MM.1S (cell line): ENCODE results near the gene TTI1.

ENCODE experiments used
- DNase-seq: peaks from one replicate; pipeline ENCODE4 v3.0.0-alpha.2; 2015
- H2AFZ ChIP-seq: fragments of 300-600 bp; sonication (generic); 2 replicates; pipeline ENCODE4 v1.6.0; 2016; ENCODE audit warnings: antibody characterized with exemption, low read length
- H3F3A ChIP-seq: fragments of 300-600 bp; sonication (generic); 2 replicates; pipeline ENCODE4 v1.6.1; 2016; ENCODE audit warnings: mild to moderate bottlenecking, antibody characterized with exemption, low read length, moderate library complexity, mixed read lengths; ENCODE audit not compliant: insufficient read depth
- H3K27ac ChIP-seq: fragments of 300-600 bp; sonication (generic); 2 replicates; pipeline ENCODE4 v1.5.1; 2016; ENCODE audit warnings: mild to moderate bottlenecking, low read length
- H3K27me3 ChIP-seq: fragments of 300-600 bp; sonication (generic); replicated peaks from 2 replicates; pipeline ENCODE4 v1.6.0; 2016; ENCODE audit warnings: low read length; ENCODE audit not compliant: insufficient read depth
- H3K36me3 ChIP-seq: fragments of 300-600 bp; sonication (generic); replicated peaks from 2 replicates; pipeline ENCODE4 v1.6.1; 2016; ENCODE audit warnings: mild to moderate bottlenecking, low read length, mixed read lengths; ENCODE audit not compliant: insufficient read depth
- H3K4me1 ChIP-seq: fragments of 300-600 bp; sonication (generic); 2 replicates; pipeline ENCODE4 v1.6.1; 2016; ENCODE audit warnings: low read length, mixed read lengths
- H3K4me2 ChIP-seq: fragments of 300-600 bp; sonication (generic); 2 replicates; pipeline ENCODE4 v1.6.0; 2016; ENCODE audit warnings: low read depth, low read length
- H3K4me3 ChIP-seq: fragments of 300-600 bp; sonication (generic); 2 replicates; pipeline ENCODE4 v1.5.1; 2016; ENCODE audit warnings: low read length, mixed read lengths
- H3K79me2 ChIP-seq: fragments of 300-600 bp; sonication (generic); 2 replicates; pipeline ENCODE4 v1.6.1; 2016; ENCODE audit warnings: mixed run types, low read length, mixed read lengths
- H3K9ac ChIP-seq: fragments of 300-600 bp; sonication (generic); 2 replicates; pipeline ENCODE4 v1.6.1; 2016; ENCODE audit warnings: low read length, mixed read lengths
- H3K9me2 ChIP-seq: fragments of 300-600 bp; sonication (generic); replicated peaks from 2 replicates; pipeline ENCODE4 v1.6.1; 2016; ENCODE audit warnings: mild to moderate bottlenecking, low read length, mixed read lengths; ENCODE audit not compliant: insufficient read depth
- H3K9me3 ChIP-seq: fragments of 300-600 bp; sonication (generic); replicated peaks from 2 replicates; pipeline ENCODE4 v1.6.1; 2016; ENCODE audit warnings: mild to moderate bottlenecking, low read length, mixed read lengths; ENCODE audit not compliant: insufficient read depth
- H4K20me1 ChIP-seq: fragments of 300-600 bp; sonication (generic); 2 replicates; pipeline ENCODE4 v1.6.1; 2016; ENCODE audit warnings: mild to moderate bottlenecking, low read length, moderate library complexity, mixed read lengths; ENCODE audit not compliant: insufficient read depth
- EZH2 ChIP-seq: fragments of 300-600 bp; sonication (generic); optimal IDR thresholded peaks from 2 replicates; pipeline ENCODE3; 2017; ENCODE audit warnings: low read depth, mild to moderate bottlenecking, antibody characterized with exemption, low read length, mixed read lengths
- EZH2phosphoT487 ChIP-seq: fragments of 300-600 bp; sonication (generic); IDR thresholded peaks from 2 replicates; pipeline ENCODE4 v1.6.1; 2018; ENCODE audit warnings: antibody characterized with exemption, low read length
- TF ChIP-seq, protein P1 (sequence below): fragments of 300-600 bp; sonication (generic); IDR thresholded peaks from 2 replicates; pipeline ENCODE4 v1.5.1; 2016; ENCODE audit warnings: antibody characterized with exemption, low read length, mixed read lengths

Gene TTI1

DNA sequence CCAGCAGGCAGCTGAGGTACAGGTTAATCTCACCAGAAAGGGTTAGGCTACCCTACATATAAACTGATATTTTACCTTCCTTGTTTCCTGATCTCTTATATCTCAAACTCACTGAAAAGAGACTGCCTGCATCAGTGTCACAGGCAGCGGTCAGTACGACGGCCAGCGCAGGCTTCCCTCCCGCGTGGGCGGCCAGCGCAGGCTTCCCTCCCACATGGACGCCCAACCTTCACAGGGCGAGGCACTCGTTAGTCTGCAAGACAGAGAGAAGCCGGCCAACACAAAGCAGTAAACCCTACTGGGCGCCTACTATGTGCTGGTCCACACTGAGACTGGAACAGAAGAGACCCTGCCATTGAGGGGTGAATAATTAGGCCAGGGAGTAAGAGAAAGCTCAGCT lies 33.0 kb downstream of the TTI1 start:
- Histone ChIP-seq H3K79me2 (no peaks in the 10 kb centered on the region), H3K9me3 (no peaks in the 10 kb centered on the region), H3K27me3 (no peaks in the 10 kb centered on the region), H3F3A (no peaks in the 10 kb centered on the region; the same call in 1 of the 2 replicates), H3K4me1 (no peaks in the 10 kb centered on the region), H3K4me3 (no peak overlapping the region), H2AFZ (no peak overlapping the region), H4K20me1 (no peaks in the 10 kb centered on the region), H3K27ac (no peak overlapping the region), H3K36me3 (peaks cover 5% of the 10 kb centered on the region; the same call in 1 of the 2 replicates), H3K4me2 (no peak overlapping the region), H3K9me2 (no peaks in the 10 kb centered on the region), H3K9ac (no peak overlapping the region)
- TF ChIP-seq, protein P1, sequence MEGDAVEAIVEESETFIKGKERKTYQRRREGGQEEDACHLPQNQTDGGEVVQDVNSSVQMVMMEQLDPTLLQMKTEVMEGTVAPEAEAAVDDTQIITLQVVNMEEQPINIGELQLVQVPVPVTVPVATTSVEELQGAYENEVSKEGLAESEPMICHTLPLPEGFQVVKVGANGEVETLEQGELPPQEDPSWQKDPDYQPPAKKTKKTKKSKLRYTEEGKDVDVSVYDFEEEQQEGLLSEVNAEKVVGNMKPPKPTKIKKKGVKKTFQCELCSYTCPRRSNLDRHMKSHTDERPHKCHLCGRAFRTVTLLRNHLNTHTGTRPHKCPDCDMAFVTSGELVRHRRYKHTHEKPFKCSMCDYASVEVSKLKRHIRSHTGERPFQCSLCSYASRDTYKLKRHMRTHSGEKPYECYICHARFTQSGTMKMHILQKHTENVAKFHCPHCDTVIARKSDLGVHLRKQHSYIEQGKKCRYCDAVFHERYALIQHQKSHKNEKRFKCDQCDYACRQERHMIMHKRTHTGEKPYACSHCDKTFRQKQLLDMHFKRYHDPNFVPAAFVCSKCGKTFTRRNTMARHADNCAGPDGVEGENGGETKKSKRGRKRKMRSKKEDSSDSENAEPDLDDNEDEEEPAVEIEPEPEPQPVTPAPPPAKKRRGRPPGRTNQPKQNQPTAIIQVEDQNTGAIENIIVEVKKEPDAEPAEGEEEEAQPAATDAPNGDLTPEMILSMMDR = no peak
- TF ChIP-seq EZH2phosphoT487 (no peak), EZH2 (no peak)
- no peak for DNase-seq

DNA sequence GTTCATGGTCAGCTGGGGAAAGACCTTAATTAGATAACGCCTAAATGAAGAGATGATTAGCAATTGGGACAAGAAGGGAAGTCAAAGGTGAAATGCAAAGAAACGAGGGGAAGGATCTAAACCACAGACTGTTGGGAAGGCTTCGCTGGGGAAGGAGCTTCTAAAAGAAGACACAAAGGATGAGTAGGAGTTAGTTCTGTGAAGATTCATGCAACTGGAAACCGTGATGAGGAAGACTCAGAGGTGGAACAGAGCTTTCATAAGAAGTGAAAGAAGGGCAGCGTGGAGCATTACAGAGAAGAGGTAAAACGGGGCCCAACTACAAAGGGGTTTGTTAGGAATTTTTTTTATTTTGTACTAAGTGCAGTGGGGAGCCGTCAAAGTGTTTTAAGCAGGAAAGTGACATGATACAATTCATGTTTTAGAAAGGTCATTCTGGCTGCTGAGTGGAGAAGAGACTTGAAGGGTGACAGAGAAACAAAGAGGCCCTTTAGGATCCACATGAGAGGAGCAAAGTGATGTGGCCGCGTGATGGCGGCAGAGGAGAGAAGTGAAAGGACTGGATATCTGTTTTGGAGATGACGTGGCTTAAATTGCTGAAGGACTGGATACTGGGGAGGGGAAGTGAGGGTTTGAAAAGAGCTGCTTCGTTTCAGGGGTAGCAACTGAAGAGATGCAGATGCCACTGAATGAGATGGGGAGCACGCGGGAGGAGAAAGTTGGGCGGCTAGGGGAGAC lies 33.6 kb downstream of the TTI1 start:
- H3K27ac ChIP-seq = no peak overlapping the region
- no peaks in the 10 kb centered on the region for H3K4me1 ChIP-seq
- H3K27me3 ChIP-seq = no peaks in the 10 kb centered on the region
- H3K36me3 ChIP-seq = peaks cover 5% of the 10 kb centered on the region; the same call in 1 of the 2 replicates
- no peaks in the 10 kb centered on the region for H4K20me1 ChIP-seq
- no peak overlapping the region for H3K9ac ChIP-seq
- no peak overlapping the region for H3K4me3 ChIP-seq
- H2AFZ ChIP-seq = no peak overlapping the region
- no peaks in the 10 kb centered on the region; the same call in 1 of the 2 replicates for H3F3A ChIP-seq
- DNase-seq = no peak
- no peaks in the 10 kb centered on the region for H3K9me2 ChIP-seq
- H3K4me2 ChIP-seq = no peak overlapping the region
- H3K9me3 ChIP-seq = no peaks in the 10 kb centered on the region
- TF ChIP-seq EZH2 (no peak), EZH2phosphoT487 (no peak)
- TF ChIP-seq, protein P1 = no peak
- no peaks in the 10 kb centered on the region for H3K79me2 ChIP-seq

- no peak for DNase-seq
- Histone ChIP-seq H4K20me1 (no peaks in the 10 kb centered on the region), H3K27ac (no peak overlapping the region), H3K36me3 (peaks cover 5% of the 10 kb centered on the region; the same call in 1 of the 2 replicates), H3K4me2 (no peak overlapping the region), H3F3A (no peaks in the 10 kb centered on the region; the same call in 1 of the 2 replicates), H3K9me3 (no peaks in the 10 kb centered on the region), H3K4me1 (peaks cover 4% of the 10 kb centered on the region), H3K27me3 (no peaks in the 10 kb centered on the region), H3K9ac (no peak overlapping the region), H3K9me2 (no peaks in the 10 kb centered on the region), H2AFZ (no peak overlapping the region), H3K79me2 (no peaks in the 10 kb centered on the region), H3K4me3 (no peak overlapping the region)
- TF ChIP-seq, protein P1 = no peak
- no peak for TF ChIP-seq EZH2
- no peak for TF ChIP-seq EZH2phosphoT487
These were observed 35.7 kb downstream of the TTI1 start for GRCh38 chr20:37997516-37997915.
